SKM-1 treated with dmso at 0.1 percent for 144 hours (cell line): Measurements from ENCODE around the gene DENND2D.

ENCODE experiments used
- DNase-seq: peaks from one replicate; lab custom pipeline; 2025; ENCODE audit not compliant: unreplicated experiment; lab: John Stamatoyannopoulos, UW

The DENND2D gene

GRCh38 chr1:111183308-111184069 lies 17.0 kb downstream of the DENND2D start:
- DNase-seq = no peak

DNA sequence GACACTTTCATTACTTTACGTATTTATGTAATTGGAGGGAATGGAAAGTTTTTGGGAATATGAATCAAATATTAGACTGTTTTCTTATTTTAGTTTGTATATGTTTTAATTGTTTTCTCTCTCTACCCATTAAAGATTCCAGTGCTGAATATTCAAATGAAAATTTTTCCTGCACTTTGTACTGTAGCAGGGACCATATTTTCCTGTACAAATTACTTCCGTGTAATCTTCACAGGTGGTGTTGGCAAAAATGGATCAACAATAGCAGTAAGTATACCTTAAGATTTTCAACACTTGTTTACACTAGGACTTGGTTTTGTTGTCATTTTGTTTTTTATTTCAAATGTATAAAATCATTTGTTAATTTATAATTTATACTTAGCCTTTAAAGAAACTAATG lies 18.4 kb downstream of the DENND2D start:
- no peak for DNase-seq

- DNase-seq = no peak
Observed at GRCh38 chr1:111179968-111180533, 20.4 kb downstream of the DENND2D start.

- DNase-seq = no peak
Observed at GRCh38 chr1:111176678-111177077, 23.8 kb downstream of the DENND2D start.

DNA sequence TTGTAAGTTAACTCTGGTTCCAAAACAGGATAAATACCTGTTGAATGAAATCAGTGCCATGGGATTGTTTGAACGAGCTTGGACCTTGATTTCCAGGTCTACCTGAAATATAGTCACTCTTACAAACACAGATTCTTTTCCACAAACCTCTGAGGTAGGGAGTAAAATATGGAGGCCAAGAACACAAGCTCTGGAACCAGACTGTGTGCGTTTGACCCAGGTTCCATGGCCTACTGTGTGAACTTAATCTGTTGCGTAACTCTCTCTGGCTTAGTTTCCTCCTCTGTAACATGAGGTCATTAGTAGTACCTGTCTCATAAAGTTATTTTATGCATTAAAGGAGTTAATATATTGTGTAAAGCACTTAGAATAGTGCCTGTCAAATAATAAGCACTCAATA lies 25.1 kb downstream of the DENND2D start:
- no peak for DNase-seq

DNA sequence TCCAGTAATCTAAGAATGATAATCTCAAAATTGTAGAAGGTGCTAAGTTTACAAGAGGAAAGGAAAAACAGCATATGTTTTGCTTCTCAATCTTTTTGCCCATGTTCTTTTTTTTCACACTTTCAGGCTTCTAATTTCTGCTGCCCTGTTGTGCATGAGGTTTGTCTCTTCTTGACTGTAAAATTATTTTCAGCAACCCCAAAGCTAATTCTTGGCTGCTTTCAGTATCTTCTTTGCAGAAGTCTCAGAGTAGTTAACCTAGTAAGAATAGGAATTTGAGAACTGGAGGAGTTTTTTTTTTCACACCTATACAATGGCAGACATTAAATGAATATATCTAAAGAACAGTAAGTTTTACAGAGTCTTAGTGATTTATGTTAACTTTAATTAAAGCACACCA lies 26.4 kb downstream of the DENND2D start:
- no peak for DNase-seq

GRCh38 chr1:111172463-111172862 lies 28.0 kb downstream of the DENND2D start:
- no peak for DNase-seq

DNA sequence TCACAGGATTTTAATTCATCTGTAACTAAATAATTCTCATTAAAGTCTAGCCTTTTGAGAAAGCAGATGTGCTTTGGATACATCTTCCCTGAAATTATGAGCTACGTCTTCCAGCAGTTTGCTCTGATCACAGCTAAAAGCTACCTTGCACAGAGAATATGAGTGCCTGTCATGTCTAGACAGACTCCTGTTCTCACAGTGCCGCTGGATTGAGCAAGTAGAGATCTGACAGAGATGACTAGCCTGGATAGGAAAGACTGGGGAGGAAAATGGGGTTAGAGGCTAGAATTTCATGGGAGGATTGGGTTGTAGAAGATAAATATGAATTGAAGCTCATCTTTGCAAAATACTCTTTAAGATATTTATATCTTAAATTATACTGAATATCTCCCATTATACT lies 36.3 kb downstream of the DENND2D start:
- DNase-seq = no peak

- DNase-seq = no peak
Observed at GRCh38 chr1:111163363-111163762, 37.1 kb downstream of the DENND2D start.

- DNase-seq = no peak
Observed at GRCh38 chr1:111162488-111162880, 38.0 kb downstream of the DENND2D start.

DNA sequence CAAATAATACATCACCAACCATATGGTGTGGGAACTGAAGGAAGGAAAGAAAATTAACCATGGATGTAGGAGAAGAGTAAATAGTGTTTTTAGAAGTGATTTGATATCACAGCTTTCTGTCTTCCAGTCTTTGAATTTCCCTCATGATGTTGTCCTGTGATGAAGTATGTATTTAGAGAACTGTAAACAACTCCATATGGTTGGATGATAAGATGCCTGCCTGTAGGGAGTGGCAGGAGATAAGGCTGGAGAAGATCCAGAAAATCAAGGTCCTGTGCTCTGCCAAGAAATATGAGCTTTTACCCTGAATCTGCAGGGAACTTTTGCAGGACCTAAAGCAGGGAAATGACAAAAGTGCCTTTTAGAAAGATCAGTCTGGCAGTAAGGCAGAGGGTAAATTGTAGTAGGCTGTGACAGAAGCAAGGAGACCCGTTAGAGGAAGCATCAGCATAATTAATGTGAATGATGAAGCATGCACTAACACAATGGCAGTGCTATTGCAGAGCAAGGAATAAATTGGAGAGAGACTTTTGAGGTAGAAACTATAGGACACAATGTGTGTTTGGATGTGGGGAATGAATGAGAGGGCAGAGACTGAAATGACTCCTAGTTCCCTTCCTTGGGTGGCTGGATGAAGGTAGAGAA lies 38.5 kb downstream of the DENND2D start:
- DNase-seq = no peak

DNA sequence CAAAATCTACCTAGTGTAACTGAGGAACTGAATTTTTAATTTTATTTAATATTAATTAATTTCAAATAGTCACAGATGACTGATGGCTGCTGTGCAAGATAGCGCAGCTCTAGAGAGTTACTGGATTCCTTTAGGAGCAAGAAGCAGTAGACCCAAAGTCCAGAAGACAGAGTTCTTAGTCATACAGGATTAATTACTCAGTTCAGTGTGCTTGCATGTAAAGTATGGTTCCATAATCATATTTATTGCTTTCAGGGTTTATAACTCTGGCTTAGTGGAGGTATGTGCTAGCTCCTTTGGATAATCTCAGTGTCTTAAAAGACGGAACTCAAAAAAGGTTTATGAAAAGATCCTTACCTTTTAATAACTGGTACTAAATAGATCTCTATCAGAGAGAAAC lies 43.0 kb downstream of the DENND2D start:
- DNase-seq = no peak

DNA sequence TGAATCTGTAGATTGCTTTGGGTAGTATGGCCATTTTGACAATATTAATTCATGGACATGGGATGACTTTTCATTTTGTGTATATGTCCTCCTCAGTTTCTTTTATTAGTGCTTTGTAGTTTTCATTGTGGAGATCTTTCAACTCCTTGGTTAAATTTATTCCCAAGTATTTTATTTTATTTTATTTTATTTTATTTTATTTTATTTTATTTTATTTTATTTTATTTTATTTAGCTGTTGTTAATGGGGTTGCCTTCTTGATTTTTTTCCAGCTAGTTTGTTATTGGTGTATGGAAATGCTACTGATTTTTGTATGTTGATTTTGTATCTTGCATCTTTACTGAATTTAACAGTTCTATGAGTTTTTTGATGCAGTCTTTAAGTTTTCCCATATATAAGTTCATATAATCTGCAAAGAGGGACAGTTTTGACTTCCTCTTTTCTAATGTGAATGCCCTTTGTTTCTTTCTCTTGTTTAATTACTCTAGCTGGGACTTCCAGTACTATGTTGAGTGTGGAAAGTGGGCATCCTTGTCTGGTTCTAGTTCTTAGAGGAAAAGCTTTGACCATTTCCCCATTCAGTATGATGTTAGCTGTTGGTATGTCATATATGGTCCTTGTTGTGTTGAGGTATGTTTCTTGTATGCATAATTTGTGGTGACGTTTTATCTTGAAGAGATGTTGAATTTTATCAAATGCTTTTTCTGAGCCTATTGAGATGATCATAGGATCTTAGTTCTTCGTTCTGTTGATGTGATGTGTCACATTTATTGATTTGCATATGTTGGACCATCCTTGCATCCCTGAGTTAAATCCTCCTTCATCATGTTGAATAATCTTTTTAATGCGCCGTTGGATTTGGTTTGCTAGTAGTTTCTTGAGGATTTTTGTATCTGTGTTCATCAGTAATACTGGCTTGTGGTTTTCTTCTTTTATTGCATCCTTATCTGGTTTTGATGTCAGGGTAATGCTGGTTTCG lies 46.1 kb downstream of the DENND2D start:
- DNase-seq = no peak

DNA sequence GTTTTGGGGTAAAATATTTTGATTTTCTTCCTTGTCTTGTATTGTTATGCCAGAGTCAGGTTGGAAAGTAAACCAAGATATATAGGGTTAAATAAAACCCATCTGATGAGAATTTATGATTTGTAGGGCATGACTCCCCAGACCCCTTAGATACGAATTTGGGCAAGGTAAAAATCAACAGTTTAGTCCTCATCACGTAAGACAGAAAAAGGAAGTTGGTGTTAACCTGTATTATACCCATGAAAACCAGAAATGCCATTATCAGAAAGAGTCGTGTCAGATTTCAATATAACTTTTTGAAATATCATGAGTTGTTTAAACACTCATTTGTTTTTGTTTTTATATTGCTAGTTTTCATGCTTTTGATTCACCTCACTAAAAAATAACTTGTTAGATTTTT lies 48.6 kb downstream of the DENND2D start:
- DNase-seq = no peak

DNA sequence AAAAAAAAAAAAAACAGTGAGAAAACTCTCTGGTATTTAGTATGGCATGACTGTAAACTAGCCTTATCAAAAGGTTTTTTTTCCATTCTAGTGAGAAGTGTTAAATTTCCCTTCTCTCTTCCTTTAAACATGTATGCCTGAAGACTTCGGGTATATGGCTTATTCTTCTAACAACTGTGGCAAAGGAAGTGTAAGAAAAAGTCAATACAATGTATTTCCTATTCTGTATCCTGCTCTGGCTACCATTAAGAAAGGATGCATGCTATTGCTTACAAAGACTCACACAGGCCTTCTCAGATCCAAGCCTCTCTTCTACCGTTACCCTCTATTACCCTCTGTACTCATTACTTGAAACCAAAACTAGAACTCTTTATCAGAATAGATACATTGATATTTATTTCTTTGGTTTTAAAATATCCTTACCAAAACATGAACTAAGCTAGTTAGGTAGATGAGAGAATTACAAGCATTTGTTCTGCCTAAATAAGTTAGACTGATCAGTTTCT lies 52.0 kb downstream of the DENND2D start:
- no peak for DNase-seq

- no peak for DNase-seq
Observed at GRCh38 chr1:111147948-111148347, 52.5 kb downstream of the DENND2D start.

- no peak for DNase-seq
Observed at GRCh38 chr1:111145963-111146768, 54.3 kb downstream of the DENND2D start.

- no peak for DNase-seq
Observed at GRCh38 chr1:111145542-111145941, 54.9 kb downstream of the DENND2D start.

- no peak for DNase-seq
Observed at GRCh38 chr1:111142356-111142975, 58.0 kb downstream of the DENND2D start.
